ENCODE data around the gene GNG13. TPM values are rescaled to one million over a fixed set of nuclear protein-coding genes. Genes with fewer than 3 reads are reported as not detected.

Gene GNG13
- total and polyA plus RNA-seq, 2 of the 4 experiments (the other 2 are of a cell fraction), result not detected

DNA sequence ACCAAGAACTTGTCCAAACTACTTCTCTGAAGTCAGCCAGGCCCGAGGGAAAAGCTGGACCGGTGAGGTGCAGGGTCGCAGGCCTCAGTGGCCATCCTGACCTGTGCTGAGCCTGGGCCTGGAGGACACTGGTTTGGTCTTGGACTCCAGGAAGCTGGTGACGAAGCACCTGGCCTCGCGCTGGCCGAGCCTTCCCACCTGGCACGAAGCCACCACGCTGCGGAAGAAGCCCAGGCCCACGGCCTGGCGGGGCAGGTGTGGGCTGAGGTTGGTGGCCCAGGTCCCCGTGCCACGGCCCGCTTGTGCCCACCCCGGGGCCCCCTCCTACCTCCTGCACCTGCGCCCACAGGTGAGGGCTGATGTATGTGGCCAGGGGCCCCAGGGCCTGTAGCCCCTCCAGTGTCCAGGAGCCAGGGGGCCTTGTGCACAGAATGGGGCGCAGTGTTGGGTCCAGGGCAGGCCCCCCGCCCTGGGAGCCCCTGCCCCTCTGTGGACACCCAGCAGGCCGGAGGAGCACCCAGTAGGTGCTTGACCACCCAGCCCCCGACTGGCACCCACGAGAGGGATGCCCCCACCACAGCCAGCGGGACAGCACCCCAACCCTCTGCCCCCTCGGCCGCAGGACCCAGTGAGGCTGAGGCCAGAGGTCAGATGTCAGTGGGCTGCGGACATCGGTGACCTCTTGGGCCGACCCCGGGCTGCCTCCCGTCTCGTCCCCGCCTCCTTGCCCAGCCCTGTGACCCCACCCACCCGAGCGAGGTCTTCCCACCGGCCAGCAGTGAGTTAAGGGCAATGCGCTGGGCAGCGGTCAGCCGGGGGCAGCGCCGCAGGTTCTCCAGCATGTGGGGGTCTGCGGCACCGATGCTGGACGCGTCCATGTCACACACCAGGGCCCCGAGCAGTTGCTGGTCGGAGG, 26.2 kb downstream of the GNG13 start (continued):
- no peak for TF ChIP-seq RCOR1 (IDR thresholded peaks at IDR 0.05; ENCODE audit: insufficient replicate concordance, low read length)

DNA sequence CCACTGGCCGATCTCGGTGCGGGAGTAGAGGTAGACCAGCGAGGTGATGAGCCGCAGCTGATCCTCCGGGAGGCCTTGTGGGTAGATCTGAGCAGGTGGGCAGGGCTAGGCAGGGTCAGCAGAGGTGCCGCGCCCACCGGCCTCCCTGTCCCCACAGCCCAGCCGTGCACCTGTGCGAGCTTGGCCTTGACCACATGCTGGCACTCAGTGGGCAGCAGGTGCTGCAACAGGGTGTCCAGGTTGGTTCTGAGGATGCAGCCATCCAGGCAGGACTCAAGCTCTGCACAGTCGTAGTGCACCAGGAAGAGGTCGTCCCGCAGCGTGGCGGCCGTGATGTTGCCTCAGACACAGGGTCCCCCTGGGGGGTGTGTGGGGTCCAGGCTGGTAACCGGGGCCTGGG, 27.6 kb downstream of the GNG13 start:
- no peak overlapping the region for H4K5ac ChIP-seq (ENCODE audit: low read depth, low read length)
- no peak overlapping the region for H3K4ac ChIP-seq (ENCODE audit: low read depth, low read length)
- H3K36me3 ChIP-seq (ENCODE audit: control insufficient read depth, insufficient read depth, low read length), result no peaks in the 10 kb centered on the region
- POLR2A ChIA-PET (ENCODE audit: unreplicated experiment), result no interaction called here
- intact Hi-C loops (cut with micrococcal nuclease), result no loop called here
- H3K56ac ChIP-seq (ENCODE audit: extremely low read depth, insufficient read depth, low read length), result no peak overlapping the region
- dilution Hi-C loops (cut with HindIII; ENCODE audit: low sequenced_read_pairs, unreplicated experiment), result no loop called here
- H3K9me3 ChIP-seq (ENCODE audit: control insufficient read depth, insufficient read depth, low read length), result no peaks in the 10 kb centered on the region
- H3K14ac ChIP-seq (replicated peaks; ENCODE audit: low read depth, low read length), result no peak overlapping the region
- in situ Hi-C loops (cut with MboI; ENCODE audit: low sequenced_read_pairs), result no loop called here
- no peak overlapping the region for H4K91ac ChIP-seq (ENCODE audit: insufficient read depth, low read depth, low read length)
- BruUV-seq (replicated peaks), result no TSS peak
- no peak overlapping the region for H3K9ac ChIP-seq (ENCODE audit: low read depth, low read length)
- ATAC-seq (ENCODE audit: low read depth) (no peak), DNase-seq (no peak)
- no peak overlapping the region for H3K4me2 ChIP-seq (ENCODE audit: low read depth, low read length)
- H3K23ac ChIP-seq (ENCODE audit: low read depth, low read length), result no peak overlapping the region
- H3K27me3 ChIP-seq (ENCODE audit: control insufficient read depth, insufficient read depth, low read length), result no peaks in the 10 kb centered on the region
- H2BK15ac ChIP-seq (ENCODE audit: low read depth, low read length), result no peak overlapping the region
- no peak overlapping the region for H2AFZ ChIP-seq (replicated peaks; ENCODE audit: low read length, poor library complexity)
- no peak overlapping the region for H3K18ac ChIP-seq (ENCODE audit: low read depth, low read length)
- no peak overlapping the region for H2BK120ac ChIP-seq (ENCODE audit: low read depth, low read length)
- H2BK5ac ChIP-seq (ENCODE audit: low read depth, low read length, poor library complexity, severe bottlenecking), result no peak overlapping the region
- H3K4me1 ChIP-seq (ENCODE audit: control insufficient read depth, insufficient read depth, low read length), result no peaks in the 10 kb centered on the region
- H2AK9ac ChIP-seq (replicated peaks; ENCODE audit: low read depth, low read length, poor library complexity), result peak overlapping the region; percentile 13
- no peak overlapping the region for H3K4me3 ChIP-seq (ENCODE audit: insufficient read depth, low read depth, low read length)
- no peaks in the 10 kb centered on the region for H3K9me1 ChIP-seq (ENCODE audit: insufficient read depth, low read length)
- H4K20me1 ChIP-seq (ENCODE audit: insufficient read depth, low read length), result no peaks in the 10 kb centered on the region
- no peak overlapping the region for H4K8ac ChIP-seq (ENCODE audit: low read depth in 2 of 2, low read length in 2 of 2)
- TF ChIP-seq MXI1 (IDR thresholded peaks at IDR 0.05; ENCODE audit: borderline replicate concordance, low read depth, low read length), result no peak
- TF ChIP-seq CEBPB (IDR thresholded peaks at IDR 0.05; ENCODE audit: low read depth, low read length), result no peak
- TF ChIP-seq SMC3 (IDR thresholded peaks at IDR 0.05; ENCODE audit: low read depth, low read length), result no peak
- no peak for TF ChIP-seq BHLHE40 (IDR thresholded peaks at IDR 0.05; ENCODE audit: low read depth, low read length)
- TF ChIP-seq CTCF (conservative IDR thresholded peaks at IDR 0.05; ENCODE audit: low read depth, low read length), result no peak
- TF ChIP-seq, protein P1, sequence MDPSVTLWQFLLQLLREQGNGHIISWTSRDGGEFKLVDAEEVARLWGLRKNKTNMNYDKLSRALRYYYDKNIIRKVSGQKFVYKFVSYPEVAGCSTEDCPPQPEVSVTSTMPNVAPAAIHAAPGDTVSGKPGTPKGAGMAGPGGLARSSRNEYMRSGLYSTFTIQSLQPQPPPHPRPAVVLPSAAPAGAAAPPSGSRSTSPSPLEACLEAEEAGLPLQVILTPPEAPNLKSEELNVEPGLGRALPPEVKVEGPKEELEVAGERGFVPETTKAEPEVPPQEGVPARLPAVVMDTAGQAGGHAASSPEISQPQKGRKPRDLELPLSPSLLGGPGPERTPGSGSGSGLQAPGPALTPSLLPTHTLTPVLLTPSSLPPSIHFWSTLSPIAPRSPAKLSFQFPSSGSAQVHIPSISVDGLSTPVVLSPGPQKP (IDR thresholded peaks at IDR 0.05; ENCODE audit: borderline replicate concordance, low read depth, low read length), result no peak
- TF ChIP-seq MAFK (IDR thresholded peaks at IDR 0.05; ENCODE audit: low read depth, low read length), result no peak
- no peak for TF ChIP-seq RFX5 (IDR thresholded peaks at IDR 0.05; ENCODE audit: low read depth, low read length)
- no peak for TF ChIP-seq RAD21 (IDR thresholded peaks at IDR 0.05; ENCODE audit: low read length)
- TF ChIP-seq RCOR1 (IDR thresholded peaks at IDR 0.05; ENCODE audit: insufficient replicate concordance, low read length), result no peak
- no peak for TF ChIP-seq CHD1 (IDR thresholded peaks at IDR 0.05; ENCODE audit: low read depth, low read length)
- no peak overlapping the region for H3K27ac ChIP-seq (ENCODE audit: insufficient read depth, low read length)
- H2BK20ac ChIP-seq (ENCODE audit: low read depth, low read length), result no peak overlapping the region
- no peaks in the 10 kb centered on the region for H3K79me1 ChIP-seq (ENCODE audit: low read depth in 1 of 2, low read length in 2 of 2)
- H2AK5ac ChIP-seq (ENCODE audit: low read depth, low read length), result no peak overlapping the region
- CTCF ChIA-PET, result no interaction called here
- WGBS, 2 experiments (ENCODE audit: extremely low coverage in 2 of 2, insufficient read length in 1 of 2), result 80% methylated on average over 3 of the region's 18 CpGs; no CpG with 5 or more reads in 1 of the 2 experiments

All from IMR-90 (cell line).